CD4-positive, alpha-beta T cell treated with Interleukin-17A for 1 hour (primary cell): Measurements from ENCODE around the gene ALOX12.
"Not testable (repeated sequence)": the region's sequence is repeated elsewhere in the genome, so short reads cannot be mapped to it uniquely, and the experiment has no call there.

ENCODE experiments used
- DNase-seq: peaks from one replicate; pipeline ENCODE4 v3.0.0-alpha.2; 2020

Gene ALOX12

GRCh38 chr17:7046725-7047397 is 51.0 kb downstream of the ALOX12 start:
- DNase-seq, result peak; percentile 94

- no peak for DNase-seq
Measured at GRCh38 chr17:7047566-7047965, 51.7 kb downstream of the ALOX12 start.

GRCh38 chr17:7048968-7049367 is 53.1 kb downstream of the ALOX12 start:
- no peak for DNase-seq

DNA sequence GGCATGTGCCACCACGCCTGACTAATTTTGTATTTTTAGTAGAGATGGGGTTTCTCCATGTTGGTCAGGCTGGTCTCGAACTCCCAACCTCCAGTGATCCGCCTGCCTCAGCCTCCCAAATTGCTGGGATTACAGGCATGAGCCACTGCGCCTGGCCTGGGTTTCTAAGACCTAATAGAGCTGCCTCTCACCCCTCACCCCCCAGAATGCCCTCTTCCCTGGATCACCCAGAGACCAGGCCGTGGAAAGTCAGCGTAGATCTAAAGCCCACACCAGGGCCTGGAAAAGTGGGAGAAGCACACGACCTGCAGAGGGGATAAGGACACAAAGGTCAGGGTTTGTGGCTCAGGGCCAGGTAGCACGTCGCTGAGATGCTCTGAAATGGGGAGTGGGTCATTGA is 54.7 kb downstream of the ALOX12 start:
- DNase-seq, result not testable (repeated sequence)

- no peak for DNase-seq
Measured at GRCh38 chr17:7056386-7056785, 60.5 kb downstream of the ALOX12 start.

DNA sequence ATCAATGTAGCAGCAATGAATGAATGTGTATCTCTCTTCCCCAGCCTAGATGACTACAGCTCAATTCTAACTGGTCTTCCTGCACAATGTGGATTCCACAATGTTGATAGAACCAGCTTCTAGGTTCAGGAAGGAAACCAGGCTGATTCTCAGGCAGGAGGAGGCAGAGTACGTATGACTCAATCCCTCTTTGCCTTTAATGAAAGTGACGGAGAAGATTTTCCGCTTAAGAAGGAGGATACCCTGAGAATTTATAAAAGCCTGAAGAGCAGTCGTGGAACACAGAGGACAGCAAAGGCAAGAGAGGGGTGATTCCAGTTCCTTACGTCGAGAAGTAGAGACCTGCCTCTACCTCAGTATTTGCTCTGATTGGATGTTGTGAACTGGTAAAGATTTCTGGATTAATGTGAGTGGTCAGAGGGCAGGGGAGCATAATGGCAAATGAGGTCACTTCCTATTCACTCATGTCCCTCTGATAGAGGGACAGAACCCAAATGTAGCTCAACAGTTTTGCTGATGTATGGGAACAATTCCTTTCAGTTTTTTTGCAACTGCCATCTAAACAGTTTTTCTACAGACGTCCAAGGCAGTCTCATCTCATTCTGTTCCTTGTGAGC is 63.1 kb downstream of the ALOX12 start:
- DNase-seq, result no peak
